DMS114 treated with DMSO at 0.1 percent for 48 hours (cell line): Measurements from ENCODE around the gene IL17RC.

ENCODE experiments used
- DNase-seq: peaks from one replicate; lab custom pipeline; 2025; ENCODE audit not compliant: unreplicated experiment; lab: John Stamatoyannopoulos, UW

Gene IL17RC

GRCh38 chr3:9976721-9977709, 60.1 kb downstream of the IL17RC start:
- DNase-seq = no peak

- no peak for DNase-seq
Observed at GRCh38 chr3:9978710-9979305, 61.9 kb downstream of the IL17RC start.

GRCh38 chr3:9980251-9980650, 63.4 kb downstream of the IL17RC start:
- no peak for DNase-seq
